Measurements from ENCODE around the gene AP3S1.
"Not testable (repeated sequence)": the region's sequence is repeated elsewhere in the genome, so short reads cannot be mapped to it uniquely, and the experiment has no call there.

AP3S1 gene

GRCh38 chr5:115841382-115842088 is at the start of gene AP3S1, which contains the start of gene ATG12:
AP3S1 (plus strand) TSS chr5:115841935; CDS start chr5:115842038, 103 bp downstream.
ATG12 (minus strand) TSS chr5:115841565; CDS start chr5:115841552, 13 bp downstream.
- DNase-seq: peak; percentile 66 to 99 (median 94)

- DNase-seq: no peak
Measured at GRCh38 chr5:115795700-115796099, 46.0 kb upstream of the AP3S1 start.

GRCh38 chr5:115796656-115797055 is 45.1 kb upstream of the AP3S1 start:
- no peak for DNase-seq

GRCh38 chr5:115798252-115798651 is 43.5 kb upstream of the AP3S1 start:
- DNase-seq: no peak

- no peak for DNase-seq
Measured at GRCh38 chr5:115800108-115800507, 41.6 kb upstream of the AP3S1 start.

GRCh38 chr5:115801152-115801551 is 40.6 kb upstream of the AP3S1 start:
- DNase-seq: no peak

- no peak for DNase-seq
Measured at GRCh38 chr5:115801984-115802383, 39.8 kb upstream of the AP3S1 start.

GRCh38 chr5:115806986-115807653 is 34.6 kb upstream of the AP3S1 start:
- no peak for DNase-seq

- no peak for DNase-seq
Measured at GRCh38 chr5:115807654-115808052, 34.1 kb upstream of the AP3S1 start.

GRCh38 chr5:115808066-115808465 is 33.7 kb upstream of the AP3S1 start:
- DNase-seq: not testable (repeated sequence)

- no peak for DNase-seq
Measured at GRCh38 chr5:115809946-115810345, 31.8 kb upstream of the AP3S1 start.

- DNase-seq: no peak
Measured at GRCh38 chr5:115810761-115811160, 31.0 kb upstream of the AP3S1 start.

- DNase-seq: no peak
Measured at GRCh38 chr5:115811406-115811805, 30.3 kb upstream of the AP3S1 start.

GRCh38 chr5:115812372-115812771 is 29.4 kb upstream of the AP3S1 start:
- DNase-seq: no peak

- DNase-seq: no peak
Measured at GRCh38 chr5:115813719-115814118, 28.0 kb upstream of the AP3S1 start.

GRCh38 chr5:115815006-115815692 is 26.6 kb upstream of the AP3S1 start:
- DNase-seq: no peak

GRCh38 chr5:115815693-115816225 is 26.0 kb upstream of the AP3S1 start:
- peak in 11 of 56 donors; percentile 16 to 44 (median 33) for DNase-seq

- peak in 54 of 56 donors; percentile 17 to 91 (median 72) for DNase-seq
Measured at GRCh38 chr5:115816226-115817081, 25.3 kb upstream of the AP3S1 start, which contains the start of gene CDO1. CDO1 (minus strand) TSS chr5:115816659; CDS start chr5:115816397, 262 bp downstream.

- DNase-seq: no peak
Measured at GRCh38 chr5:115817386-115817785, 24.3 kb upstream of the AP3S1 start.

- DNase-seq: peak in 23 of 56 donors; percentile 4 to 56 (median 15)
Measured at GRCh38 chr5:115818821-115819220, 22.9 kb upstream of the AP3S1 start.

GRCh38 chr5:115820846-115821245 is 20.9 kb upstream of the AP3S1 start:
- no peak for DNase-seq

All from nucleus accumbens (tissue), 56 donors.